Spleen (tissue), 11 donors: ENCODE data around the gene ITPKA. TPM values are rescaled to one million over a fixed set of nuclear protein-coding genes. Genes with fewer than 3 reads are reported as not detected.

Experiments
- DNase-seq: peaks from one replicate; pipeline ENCODE4 v3.0.0-alpha.2; 2020
- H3K27ac ChIP-seq, 8 donors: fragments of 200-600 bp; sonication (generic) in 7 of 8; 1 replicate in 4 of 8; 2 replicates in 4 of 8; pipeline versions ENCODE4 v1.5.0 to v1.8.0; 2016 to 2021; ENCODE audit warnings: inconsistent platforms in 4 of 8, mild to moderate bottlenecking in 4 of 8, moderate library complexity in 1 of 8
- H3K27me3 ChIP-seq, 7 donors: fragments of 200-600 bp; sonication (generic) in 6 of 7; replicated peaks in 1 of 7; 1 replicate in 4 of 7; 2 replicates in 3 of 7; pipeline versions ENCODE4 v1.5.0 to v1.8.0; 2016 to 2021; ENCODE audit warnings: inconsistent platforms in 3 of 7, mild to moderate bottlenecking in 1 of 7
- H3K36me3 ChIP-seq, 6 donors: fragments of 200-600 bp; sonication (generic) in 5 of 6; 1 replicate in 4 of 6; 2 replicates in 2 of 6; pipeline versions ENCODE4 v1.5.0 to v1.8.0; 2016 to 2021; ENCODE audit warnings: inconsistent platforms in 2 of 6
- H3K4me1 ChIP-seq, 6 donors: fragments of 200-600 bp; sonication (generic) in 5 of 6; 1 replicate in 3 of 6; 2 replicates in 3 of 6; pipeline versions ENCODE4 v1.5.0 to v1.8.0; 2016 to 2021; ENCODE audit warnings: inconsistent platforms in 3 of 6
- H3K4me3 ChIP-seq, 8 donors: fragments of 200-600 bp; sonication (generic) in 7 of 8; 1 replicate in 4 of 8; 2 replicates in 4 of 8; pipeline versions ENCODE4 v1.5.0 to v1.8.0; 2016 to 2021; ENCODE audit warnings: inconsistent platforms in 4 of 8, mild to moderate bottlenecking in 4 of 8, moderate library complexity in 2 of 8
- H3K9me3 ChIP-seq, 8 donors: fragments of 200-600 bp; sonication (generic) in 7 of 8; 1 replicate in 4 of 8; 2 replicates in 4 of 8; pipeline versions ENCODE4 v1.5.0 to v1.8.0; 2016 to 2021; ENCODE audit warnings: inconsistent platforms in 4 of 8
- POLR2A ChIP-seq, 3 donors: fragments of 450-650 bp; IDR thresholded peaks; one replicate each; pipeline ENCODE4 v1.5.1; 2017; ENCODE audit warnings: antibody characterized with exemption in 3 of 3, mild to moderate bottlenecking in 1 of 3
- POLR2AphosphoS5 ChIP-seq, 3 donors: sonication (generic); formaldehyde crosslinking; IDR thresholded peaks; one replicate each; pipeline ENCODE4 v1.5.1; 2017; ENCODE audit warnings: antibody characterized with exemption in 3 of 3
- WGBS, 5 donors: extraction: QIAGEN DNeasy Blood & Tissue Kit in 3 of 5; methylation state at CpG; one replicate each; pipeline versions ENCODE4 v1.1.5 to v1.1.7; 2013 to 2018; 5-methylcytosine and 5-hydroxymethylcytosine counted together
- intact Hi-C: fragments of 100-400 bp; cut with DNase I; formaldehyde crosslinking; loops from one replicate; pipeline ENCODE4 v1.15.0; 2023; ENCODE audit warnings: low total_unique reads
- polyA plus RNA-seq, 3 donors: library from polyadenylated mRNA; stranded (reverse); fragments of 200-250 nt; gene quantifications; one replicate each; pipeline ENCODE4 v1.2.1, GENCODE V29; 2013
- total RNA-seq, 7 donors: library from RNA; depleted of rRNA in 3 of 7; stranded (reverse); fragments of >200 nt in 3 of 7; fragmentation: NEBNext Ultra II Directional in 4 of 7; extraction: Animal tissue kit (Norgen Biotek cat#: 25700) in 4 of 7; gene quantifications; one replicate each; pipeline versions ENCODE4 v1.1.0 to v1.2.1, GENCODE V29; 2016 to 2021
- TF ChIP-seq, protein P1 (sequence below), 11 experiments: fragments of 200-600 bp in 7 of 11; fragments of 450-650 bp in 4 of 11; sonication (generic) in 4 of 11; IDR thresholded peaks in 8 of 11; conservative IDR thresholded peaks in 3 of 11; 1 replicate in 7 of 11; 2 replicates in 4 of 11; pipeline versions ENCODE4 v1.4.0 to v1.8.0; 2016 to 2021; ENCODE audit warnings: antibody characterized with exemption in 11 of 11, inconsistent platforms in 4 of 11, mild to moderate bottlenecking in 1 of 11
- donor health status: healthy with polysubstance abuse.
- donor health status: DM: no; HTN: no; CAD: no; lungs with moderate emphysema.
- donor health status: DM: no; HTN: no; CAD: no.
- donor health status: Bipolar disorder and iron deficiency.
- donor health status: healthy.
- donor health status: DM: no; HTN: no; CAD: no.
- donor health status: DM: yes; HTN: yes; CAD: no.

Gene ITPKA
- total and polyA plus RNA-seq, 10 donors: 0.09 to 0.51 (median 0.19) TPM; not detected in 4

DNA sequence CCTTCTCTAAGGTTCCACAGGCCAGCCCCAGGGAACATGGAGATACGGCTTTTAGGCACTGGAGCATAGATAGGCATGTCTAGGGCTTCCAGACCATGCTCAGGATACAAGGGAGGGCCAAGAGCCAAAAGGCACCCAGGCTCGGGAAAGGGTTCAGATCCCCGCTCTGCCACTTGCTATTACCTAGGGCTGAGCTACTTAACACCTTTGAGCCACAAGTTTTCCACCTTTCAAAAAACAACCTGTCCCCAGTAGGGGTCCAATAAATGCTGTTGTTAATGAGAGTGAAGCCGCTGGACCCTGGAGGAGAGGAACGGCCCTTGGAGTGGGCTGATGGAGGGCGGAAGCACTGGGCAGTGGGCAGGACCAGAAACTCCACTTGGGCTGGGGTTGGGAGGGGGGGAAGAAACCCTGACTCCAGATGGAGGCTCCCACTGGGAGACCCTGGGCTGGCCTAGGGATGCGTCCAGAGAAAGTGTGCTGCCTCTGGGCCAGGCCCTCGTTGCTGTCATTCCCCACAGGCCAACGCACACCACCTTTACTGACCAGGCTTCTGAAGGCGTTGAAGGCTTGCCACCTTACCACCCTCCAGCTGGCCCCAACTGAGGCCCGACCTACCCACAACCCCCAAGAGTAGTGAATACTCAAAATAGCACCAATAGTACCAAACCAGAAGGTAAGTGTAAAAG, 8.6 kb upstream of the ITPKA start:
- Histone ChIP-seq H3K4me1 (peaks cover 0 to 15% (median 13%) of the 10 kb centered on the region in 6 donors), H3K9me3 (no peaks in the 10 kb centered on the region), H3K36me3 (peaks cover 0 to 37% (median 17%) of the 10 kb centered on the region in 6 donors), H3K4me3 (no peak overlapping the region), H3K27me3 (peaks cover 0 to 7% (median 0%) of the 10 kb centered on the region in 7 donors), H3K27ac (no peak overlapping the region)
- WGBS, 5 donors: 80 to 84% (median 82%) methylated on average over 11 of the region's 11 CpGs
- TF ChIP-seq POLR2A (IDR thresholded peaks at IDR 0.05) (no peak), POLR2AphosphoS5 (IDR thresholded peaks at IDR 0.05) (peak in 1 of 3 donors; percentile 23)
- DNase-seq: no peak
- intact Hi-C loops: no loop called here

DNA sequence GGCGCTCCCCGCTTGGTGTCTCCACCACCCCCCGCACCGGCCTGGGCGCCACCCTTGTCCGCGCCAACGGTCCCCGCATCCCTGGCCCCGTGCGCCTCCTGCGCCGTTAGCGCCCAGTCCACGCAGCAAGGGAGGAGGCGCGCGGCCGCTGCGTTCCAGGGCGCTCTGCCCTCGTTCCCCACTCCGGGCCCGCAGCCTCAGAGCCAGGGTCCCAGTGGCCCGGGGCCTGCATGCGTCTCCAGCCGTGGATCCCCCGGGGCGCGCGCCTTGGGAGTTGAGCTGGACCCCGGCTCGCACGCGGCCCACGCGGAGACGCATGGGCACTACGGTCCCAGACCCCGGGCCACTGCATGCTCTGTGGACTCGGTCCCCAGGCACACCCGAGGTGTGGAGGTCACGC, 7.4 kb upstream of the ITPKA start:
- TF ChIP-seq POLR2A (IDR thresholded peaks at IDR 0.05) (no peak), POLR2AphosphoS5 (IDR thresholded peaks at IDR 0.05) (peak in 1 of 3 donors; percentile 12)
- DNase-seq: peak; percentile 64
- H3K27ac ChIP-seq: no peak overlapping the region
- intact Hi-C loops: no loop called here
- 86 to 92% (median 90%) methylated on average over 24 to 43 of the region's 43 CpGs for WGBS, 5 donors
- peaks cover 0 to 16% (median 4%) of the 10 kb centered on the region in 7 donors for H3K27me3 ChIP-seq
- H3K9me3 ChIP-seq: no peaks in the 10 kb centered on the region
- peaks cover 0 to 15% (median 13%) of the 10 kb centered on the region in 6 donors for H3K4me1 ChIP-seq
- H3K4me3 ChIP-seq: no peak overlapping the region
- H3K36me3 ChIP-seq: peaks cover 0 to 25% (median 7%) of the 10 kb centered on the region in 6 donors

- peaks cover 0 to 27% (median 10%) of the 10 kb centered on the region in 7 donors for H3K27me3 ChIP-seq
- H3K27ac ChIP-seq: no peak overlapping the region
- H3K4me3 ChIP-seq: no peak overlapping the region
- intact Hi-C loops: no loop called here
- 69 to 86% (median 79%) methylated on average over 9 of the region's 9 CpGs for WGBS, 5 donors
- H3K9me3 ChIP-seq: no peaks in the 10 kb centered on the region
- TF ChIP-seq POLR2A (IDR thresholded peaks at IDR 0.05) (no peak), POLR2AphosphoS5 (IDR thresholded peaks at IDR 0.05) (no peak)
- TF ChIP-seq, protein P1, sequence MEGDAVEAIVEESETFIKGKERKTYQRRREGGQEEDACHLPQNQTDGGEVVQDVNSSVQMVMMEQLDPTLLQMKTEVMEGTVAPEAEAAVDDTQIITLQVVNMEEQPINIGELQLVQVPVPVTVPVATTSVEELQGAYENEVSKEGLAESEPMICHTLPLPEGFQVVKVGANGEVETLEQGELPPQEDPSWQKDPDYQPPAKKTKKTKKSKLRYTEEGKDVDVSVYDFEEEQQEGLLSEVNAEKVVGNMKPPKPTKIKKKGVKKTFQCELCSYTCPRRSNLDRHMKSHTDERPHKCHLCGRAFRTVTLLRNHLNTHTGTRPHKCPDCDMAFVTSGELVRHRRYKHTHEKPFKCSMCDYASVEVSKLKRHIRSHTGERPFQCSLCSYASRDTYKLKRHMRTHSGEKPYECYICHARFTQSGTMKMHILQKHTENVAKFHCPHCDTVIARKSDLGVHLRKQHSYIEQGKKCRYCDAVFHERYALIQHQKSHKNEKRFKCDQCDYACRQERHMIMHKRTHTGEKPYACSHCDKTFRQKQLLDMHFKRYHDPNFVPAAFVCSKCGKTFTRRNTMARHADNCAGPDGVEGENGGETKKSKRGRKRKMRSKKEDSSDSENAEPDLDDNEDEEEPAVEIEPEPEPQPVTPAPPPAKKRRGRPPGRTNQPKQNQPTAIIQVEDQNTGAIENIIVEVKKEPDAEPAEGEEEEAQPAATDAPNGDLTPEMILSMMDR (IDR thresholded peaks at IDR 0.05 in 8 of 11, conservative IDR thresholded peaks at IDR 0.05 in 3 of 11): no peak
- DNase-seq: no peak
- peaks cover 0 to 14% (median 0%) of the 10 kb centered on the region in 6 donors for H3K36me3 ChIP-seq
- H3K4me1 ChIP-seq: peaks cover under 1 to 22% (median 15%) of the 10 kb centered on the region in 6 donors
Observed at GRCh38 chr15:41487381-41487780, 6.3 kb upstream of the ITPKA start.

DNA sequence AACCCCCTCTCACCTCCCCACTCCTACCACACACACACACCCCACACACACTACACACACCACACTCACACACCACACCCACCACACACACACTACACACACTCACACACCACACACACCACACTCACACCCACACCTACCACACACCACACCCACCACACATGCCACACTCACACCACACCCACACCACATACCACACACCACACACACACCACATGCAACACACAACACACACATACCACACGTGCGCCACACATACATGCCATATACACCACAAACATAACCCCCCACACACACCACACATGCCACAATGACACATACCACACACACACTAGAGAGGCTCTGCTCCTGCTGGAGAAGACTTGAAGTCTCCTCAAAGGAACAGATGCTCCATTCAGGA, 5.9 kb upstream of the ITPKA start:
- Histone ChIP-seq H3K4me1 (peaks cover 5 to 24% (median 17%) of the 10 kb centered on the region in 6 donors), H3K4me3 (no peak overlapping the region), H3K27me3 (peaks cover 0 to 32% (median 14%) of the 10 kb centered on the region in 7 donors), H3K36me3 (peaks cover 0 to 10% (median 0%) of the 10 kb centered on the region in 6 donors), H3K27ac (no peak overlapping the region), H3K9me3 (no peaks in the 10 kb centered on the region)
- WGBS, 5 donors: 79 to 90% (median 88%) methylated on average over 2 of the region's 2 CpGs
- no peak for TF ChIP-seq POLR2AphosphoS5 (IDR thresholded peaks at IDR 0.05)
- TF ChIP-seq, protein P1 (IDR thresholded peaks at IDR 0.05 in 8 of 11, conservative IDR thresholded peaks at IDR 0.05 in 3 of 11): no peak
- TF ChIP-seq POLR2A (IDR thresholded peaks at IDR 0.05): no peak
- intact Hi-C loops: no loop called here
- DNase-seq: no peak

GRCh38 chr15:41489641-41490040, 4.0 kb upstream of the ITPKA start:
- TF ChIP-seq, protein P1 (IDR thresholded peaks at IDR 0.05 in 8 of 11, conservative IDR thresholded peaks at IDR 0.05 in 3 of 11): no peak
- TF ChIP-seq POLR2A (IDR thresholded peaks at IDR 0.05) (no peak), POLR2AphosphoS5 (IDR thresholded peaks at IDR 0.05) (no peak)
- Histone ChIP-seq H3K4me3 (no peak overlapping the region), H3K4me1 (peaks cover 16 to 27% (median 19%) of the 10 kb centered on the region in 6 donors), H3K27me3 (peaks cover 0 to 50% (median 30%) of the 10 kb centered on the region in 7 donors), H3K36me3 (no peaks in the 10 kb centered on the region), H3K9me3 (no peaks in the 10 kb centered on the region), H3K27ac (no peak overlapping the region)
- 96 to 100% (median 98%) methylated on average over 2 of the region's 2 CpGs for WGBS, 5 donors
- DNase-seq: no peak
- intact Hi-C loops: no loop called here
